Stimulated activated naive CD4-positive, alpha-beta T cell treated with Interleukin-2 at 50 U/mL for 16 hours (primary cell): Measurements from ENCODE around the gene DCTN2.
"Not testable (repeated sequence)": the region's sequence is repeated elsewhere in the genome, so short reads cannot be mapped to it uniquely, and the experiment has no call there.

Experiments used
- DNase-seq: peaks from one replicate; lab custom pipeline; 2025; lab: John Stamatoyannopoulos, UW

Gene DCTN2

GRCh38 chr12:57546438-57547287 is at the start of gene DCTN2:
DCTN2 (minus strand) TSS chr12:57547192; CDS start chr12:57547063, 129 bp downstream.
- DNase-seq = peak; percentile 94

- no peak for DNase-seq
Measured at GRCh38 chr12:57593187-57593586, 46.2 kb upstream of the DCTN2 start.

GRCh38 chr12:57592551-57593165 is 45.7 kb upstream of the DCTN2 start:
- DNase-seq = no peak

GRCh38 chr12:57591782-57592325 is 44.9 kb upstream of the DCTN2 start:
- no peak for DNase-seq

GRCh38 chr12:57590864-57591781 is 44.1 kb upstream of the DCTN2 start, which contains the start of gene PIP4K2C:
PIP4K2C (plus strand) TSS chr12:57591192; CDS start chr12:57591290, 98 bp downstream.
- peak; percentile 77 for DNase-seq

GRCh38 chr12:57590479-57590863 is 43.5 kb upstream of the DCTN2 start:
- no peak for DNase-seq

- not testable (repeated sequence) for DNase-seq
Measured at GRCh38 chr12:57588951-57589610, 42.1 kb upstream of the DCTN2 start.

GRCh38 chr12:57586832-57587429 is 39.9 kb upstream of the DCTN2 start:
- DNase-seq = no peak

GRCh38 chr12:57586128-57586527 is 39.1 kb upstream of the DCTN2 start:
- DNase-seq = no peak

- DNase-seq = no peak
Measured at GRCh38 chr12:57585156-57585555, 38.2 kb upstream of the DCTN2 start.

GRCh38 chr12:57584690-57585089 is 37.7 kb upstream of the DCTN2 start:
- DNase-seq = no peak

- no peak for DNase-seq
Measured at GRCh38 chr12:57584050-57584449, 37.1 kb upstream of the DCTN2 start.

GRCh38 chr12:57583008-57583831 is 36.2 kb upstream of the DCTN2 start:
- DNase-seq = peak; percentile 50

- DNase-seq = no peak
Measured at GRCh38 chr12:57582440-57582839, 35.4 kb upstream of the DCTN2 start.

- no peak for DNase-seq
Measured at GRCh38 chr12:57581802-57582201, 34.8 kb upstream of the DCTN2 start.

- no peak for DNase-seq
Measured at GRCh38 chr12:57580466-57580795, 33.4 kb upstream of the DCTN2 start.

- DNase-seq = no peak
Measured at GRCh38 chr12:57579677-57580465, 32.9 kb upstream of the DCTN2 start.

GRCh38 chr12:57579011-57579410 is 32.0 kb upstream of the DCTN2 start:
- no peak for DNase-seq

- no peak for DNase-seq
Measured at GRCh38 chr12:57577981-57578758, 31.2 kb upstream of the DCTN2 start.
